NCI-H1417 treated with DMSO at 0.1 percent for 48 hours (cell line): ENCODE measurements around the gene CDS2.

Experiments used
- DNase-seq: peaks from one replicate; lab custom pipeline; 2025; lab: John Stamatoyannopoulos, UW

Gene CDS2

DNA sequence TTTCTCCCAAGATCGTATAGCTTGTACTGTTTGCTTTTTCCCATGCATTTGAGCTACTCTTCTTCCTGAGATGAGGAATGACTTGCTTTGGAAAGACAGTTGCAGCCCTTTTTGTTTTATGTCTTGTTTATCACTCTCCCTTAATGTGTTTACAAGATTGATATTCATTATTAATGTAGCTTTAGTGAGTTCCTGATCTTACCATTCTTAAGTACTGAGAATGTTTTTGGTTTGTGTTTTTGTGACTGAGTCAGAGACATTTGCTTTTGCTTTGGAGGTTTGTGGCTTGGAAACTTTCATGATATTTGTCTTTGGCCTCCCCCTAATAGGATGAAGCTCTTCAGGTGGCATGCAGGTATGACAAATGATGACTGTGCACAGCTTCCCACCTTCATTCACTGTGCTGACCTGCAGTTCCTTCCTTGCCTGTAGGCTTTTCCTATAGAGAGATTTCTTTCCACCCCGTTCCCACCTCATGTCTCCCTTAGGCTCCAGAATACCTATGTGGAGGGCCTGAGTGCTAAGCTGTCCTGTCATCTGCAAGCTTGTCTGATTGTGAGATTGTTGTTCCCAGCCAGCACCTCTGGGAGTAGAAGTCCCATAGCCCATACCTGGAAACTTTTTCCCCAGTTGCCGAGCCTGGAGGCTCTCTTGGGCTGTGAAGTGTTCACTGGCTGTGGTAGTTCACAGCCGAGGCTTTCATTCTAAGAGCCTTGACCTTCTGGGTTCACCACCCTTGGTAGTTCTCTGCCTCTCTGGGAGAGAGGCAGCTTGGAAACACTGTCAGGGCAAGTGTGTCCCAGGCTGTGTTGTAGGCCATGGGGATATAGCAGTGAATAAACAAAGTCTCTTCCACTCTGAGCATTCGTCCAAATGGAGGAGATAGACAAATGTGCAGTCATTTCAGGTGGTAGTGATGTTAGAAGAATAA, 27.1 kb downstream of the CDS2 start:
- no peak for DNase-seq

DNA sequence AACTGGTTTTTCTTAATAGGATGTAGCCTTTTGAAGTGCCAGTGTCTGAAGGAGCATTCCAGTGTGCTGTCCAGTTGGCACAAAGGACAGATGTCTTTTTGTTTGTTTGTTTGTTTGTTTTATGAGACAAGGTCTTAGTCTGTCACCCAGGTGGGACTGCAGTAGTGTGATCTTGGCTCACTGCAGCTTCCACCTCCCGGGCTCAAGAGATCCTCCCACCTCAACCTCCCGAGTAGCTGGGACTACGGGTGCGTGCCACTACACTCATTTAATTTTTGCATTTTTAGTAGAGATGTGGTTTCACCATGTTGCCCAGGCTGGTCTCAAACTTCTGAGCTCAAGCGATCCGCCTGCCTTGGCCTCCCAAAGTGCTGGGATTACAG, 27.7 kb downstream of the CDS2 start:
- DNase-seq = no peak

DNA sequence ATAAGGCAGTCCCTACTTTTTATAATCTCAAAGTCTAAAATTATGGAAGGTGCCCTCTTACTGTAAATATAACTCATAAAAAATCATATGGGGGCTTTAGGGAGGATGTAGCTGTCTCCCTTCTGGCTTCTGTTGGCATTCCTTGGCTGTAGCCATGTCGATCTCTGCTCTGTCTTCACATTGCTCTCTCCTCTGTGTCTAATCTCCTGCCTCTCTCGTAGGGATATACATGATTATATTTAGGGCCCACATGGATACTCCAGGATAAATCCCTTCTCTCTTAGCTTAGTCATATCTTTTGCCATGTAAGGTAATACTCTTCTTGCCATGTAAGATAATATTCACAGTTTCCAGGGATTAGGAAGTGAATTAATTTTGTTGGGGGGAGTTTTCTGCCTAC, 28.6 kb downstream of the CDS2 start:
- DNase-seq = no peak

DNA sequence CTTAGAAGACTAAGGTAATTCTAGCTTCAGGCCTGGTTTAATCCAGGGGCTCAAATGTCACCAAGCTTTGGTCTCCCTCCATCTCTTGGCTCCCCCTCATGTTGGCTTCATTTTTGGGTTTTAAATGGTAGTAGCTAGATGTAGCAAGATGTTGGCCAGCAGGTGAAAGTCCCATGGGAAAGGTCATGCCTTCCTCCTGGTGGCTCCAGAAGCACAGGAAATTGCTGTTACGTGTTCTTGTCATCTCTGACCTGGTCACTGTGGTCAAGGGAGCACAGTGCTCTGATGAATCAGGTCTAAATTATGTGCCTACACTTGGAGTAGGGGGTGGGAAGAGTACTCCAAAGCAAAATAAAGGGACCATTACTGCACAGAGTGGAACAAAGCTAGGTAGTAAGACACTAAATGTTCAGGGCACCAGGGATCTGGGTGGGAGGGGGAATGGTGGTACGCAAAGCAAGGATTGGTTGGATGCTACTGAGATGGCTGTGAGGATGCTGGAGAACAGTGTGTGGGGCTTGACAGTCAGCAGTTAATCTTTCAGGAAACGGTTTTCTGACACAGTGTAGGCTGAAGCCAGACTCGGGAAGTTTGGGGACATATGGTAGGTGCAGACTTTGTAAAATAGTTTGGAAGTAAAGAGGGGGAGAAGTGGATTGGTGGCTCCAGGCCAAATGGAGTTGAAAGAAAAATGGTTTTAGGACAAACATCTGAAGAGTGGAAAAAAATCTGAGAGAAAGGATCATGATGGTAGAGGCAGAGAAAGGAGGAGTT, 30.1 kb downstream of the CDS2 start:
- no peak for DNase-seq

DNA sequence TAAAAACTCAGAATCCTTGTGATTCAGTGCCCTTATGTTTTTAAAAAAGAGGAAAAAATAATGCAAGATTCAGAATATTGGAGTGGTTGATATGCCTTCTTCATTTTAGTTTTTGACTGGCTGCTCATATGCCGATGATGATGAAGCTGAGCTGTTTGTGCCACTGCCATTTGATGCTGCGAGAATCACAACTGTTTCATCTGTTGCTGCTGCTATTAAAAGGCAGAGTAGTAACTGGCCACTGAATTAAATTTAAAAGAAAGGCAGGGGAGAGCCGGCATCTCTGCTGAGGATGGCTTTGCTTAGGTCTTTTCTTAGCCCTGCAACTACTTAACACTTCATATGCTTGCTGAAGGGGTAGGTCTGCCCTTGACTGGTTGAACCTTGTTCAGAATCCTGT, 33.1 kb downstream of the CDS2 start:
- no peak for DNase-seq

DNA sequence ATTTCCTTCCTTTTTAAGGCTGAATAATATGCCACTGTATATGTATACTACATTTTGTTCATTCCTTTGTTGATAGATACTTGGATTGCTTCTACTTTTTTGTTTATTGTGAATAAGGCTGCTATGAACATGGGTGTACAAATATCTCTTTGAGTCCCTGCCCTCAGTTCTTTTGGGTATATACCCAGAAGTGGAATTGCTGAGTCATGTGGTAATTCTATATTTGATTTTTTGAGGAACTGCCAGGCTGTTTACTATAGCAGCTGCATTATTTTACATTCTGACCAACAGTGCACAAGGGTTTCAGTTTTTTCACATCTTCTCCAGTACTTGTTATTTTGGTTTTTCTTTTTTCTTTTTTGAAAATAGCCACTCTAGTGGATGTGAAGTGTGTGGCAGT, 34.1 kb downstream of the CDS2 start:
- DNase-seq = no peak

DNA sequence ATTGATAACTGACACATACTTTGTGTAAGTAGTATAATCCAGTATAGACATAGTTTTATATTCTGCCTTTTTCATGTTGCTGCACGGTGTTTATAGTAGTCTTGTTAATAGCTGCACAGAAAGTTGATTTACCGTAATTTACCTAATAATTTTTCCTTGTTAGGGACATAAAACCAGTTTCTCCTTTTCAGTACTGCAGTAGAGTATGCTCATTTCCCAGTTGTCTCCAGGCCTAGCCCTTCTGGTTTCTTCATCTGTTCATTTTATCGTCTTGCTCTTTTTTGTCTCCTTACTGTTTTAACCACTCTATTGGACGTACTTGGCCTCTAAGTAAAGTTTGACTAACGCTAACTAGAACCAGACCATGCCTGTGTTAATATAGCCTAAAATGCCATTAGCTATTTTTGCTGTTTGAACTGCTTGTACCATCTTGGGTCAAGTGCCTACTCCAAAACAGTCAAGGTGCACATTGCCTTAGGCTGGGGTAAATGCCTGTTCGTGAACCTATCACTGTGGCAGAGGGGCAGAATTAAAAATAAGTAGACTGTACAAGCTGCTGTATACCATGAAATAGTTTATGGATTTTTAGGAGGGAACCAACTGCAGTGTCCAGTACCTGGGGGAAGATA, 34.8 kb downstream of the CDS2 start:
- DNase-seq = no peak

DNA sequence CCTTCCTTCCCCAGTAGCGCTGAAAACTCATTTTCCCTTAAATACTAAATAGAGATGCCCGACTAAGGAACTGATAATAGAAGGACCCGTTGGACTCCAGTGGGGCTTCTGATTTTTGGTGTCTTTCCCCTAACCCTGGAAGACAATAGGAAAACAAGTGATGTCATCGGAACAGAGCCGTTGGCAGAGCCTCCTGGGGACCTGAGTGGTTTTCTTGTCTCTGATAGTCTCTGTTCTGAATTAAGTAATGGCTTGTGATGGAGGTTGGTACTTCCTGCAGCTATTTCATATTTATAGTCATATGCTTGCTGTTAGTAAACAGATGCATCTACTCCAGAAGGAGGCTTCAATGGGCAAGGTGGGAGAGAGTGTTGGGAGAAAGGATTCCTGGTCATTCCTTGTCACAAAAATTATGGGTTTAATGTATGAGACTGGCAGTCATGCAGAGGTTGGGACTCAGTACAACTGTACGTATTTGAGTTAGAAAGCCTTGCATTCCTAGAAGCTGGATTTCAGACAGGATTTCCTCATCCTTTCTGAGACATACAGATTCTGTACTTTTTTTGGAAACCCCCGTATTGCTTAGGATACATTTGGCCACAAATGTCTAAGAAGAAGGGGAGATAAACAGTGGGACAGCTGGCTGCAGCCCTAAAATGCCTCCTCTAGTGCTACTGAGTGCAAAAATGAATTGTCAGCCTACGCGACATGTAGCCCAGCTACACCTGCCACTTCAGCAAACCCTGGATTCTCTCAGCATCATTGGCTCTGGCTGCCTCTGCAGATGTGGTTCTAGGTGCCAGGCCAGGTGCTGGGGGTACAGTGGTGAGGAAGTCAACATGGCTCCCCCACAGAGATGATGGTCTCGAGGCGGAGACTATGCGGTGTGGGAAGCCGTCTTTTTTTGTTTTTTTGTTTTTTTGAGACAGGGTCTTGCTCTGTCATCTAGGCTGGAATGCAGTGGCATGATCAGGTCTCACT, 38.1 kb downstream of the CDS2 start:
- no peak for DNase-seq

DNA sequence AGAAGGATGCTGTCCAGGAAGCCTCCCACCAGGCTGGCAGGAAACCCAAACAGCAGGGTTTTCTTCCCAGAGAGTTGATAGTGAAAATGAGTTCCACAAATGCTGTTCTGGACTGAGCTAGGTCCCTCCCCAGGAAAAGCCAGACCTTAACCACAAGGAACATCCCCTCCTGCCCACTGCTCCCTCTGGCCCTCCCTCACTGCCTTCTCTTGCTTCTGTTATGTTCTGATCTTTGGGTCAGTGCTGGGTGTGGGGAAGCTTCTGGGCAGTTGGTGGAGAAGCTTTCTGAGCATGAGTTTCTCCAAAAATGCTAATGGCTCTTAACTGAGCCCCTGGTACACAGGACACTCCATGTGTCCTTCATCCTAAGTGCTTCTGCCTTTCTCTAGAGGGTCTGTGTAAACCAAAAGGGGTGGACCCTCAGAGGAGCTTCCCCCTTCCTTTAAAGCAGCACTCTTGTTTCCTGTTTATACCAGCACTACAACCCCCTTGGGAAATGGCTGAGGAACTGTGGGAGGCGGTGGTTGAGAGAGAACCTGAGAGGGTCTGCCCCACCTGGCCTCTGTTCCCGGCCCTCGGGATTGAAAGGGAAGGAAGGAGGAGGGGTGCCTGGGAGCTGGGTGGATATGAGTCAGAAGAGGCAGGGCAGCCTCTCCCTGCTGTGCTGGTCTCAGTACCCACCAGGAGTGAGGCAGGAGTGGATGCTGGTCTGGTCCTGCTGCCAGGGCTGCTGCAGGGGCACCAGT, 42.0 kb downstream of the CDS2 start:
- peak; percentile 23 for DNase-seq

DNA sequence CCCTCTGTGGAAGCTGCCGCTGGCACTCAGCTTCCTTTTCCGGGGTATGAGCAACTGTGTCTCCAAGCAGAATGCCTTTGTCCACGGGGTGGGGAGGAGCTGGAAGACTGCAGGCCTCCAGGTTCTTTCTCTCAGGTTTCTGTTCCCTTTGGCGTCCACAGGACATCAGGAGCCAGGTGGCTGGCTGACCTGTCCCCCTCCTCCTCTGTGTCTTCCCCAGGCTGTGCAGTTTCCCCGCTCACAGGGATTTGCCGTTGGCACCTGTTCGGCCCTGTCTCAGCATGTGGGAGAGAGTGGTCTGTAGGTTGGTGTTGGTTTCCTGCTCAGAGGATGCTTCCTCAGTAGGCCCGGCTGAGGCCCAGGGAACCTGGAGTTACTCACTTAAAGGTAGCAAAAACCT, 43.5 kb downstream of the CDS2 start:
- peak; percentile 27 for DNase-seq

DNA sequence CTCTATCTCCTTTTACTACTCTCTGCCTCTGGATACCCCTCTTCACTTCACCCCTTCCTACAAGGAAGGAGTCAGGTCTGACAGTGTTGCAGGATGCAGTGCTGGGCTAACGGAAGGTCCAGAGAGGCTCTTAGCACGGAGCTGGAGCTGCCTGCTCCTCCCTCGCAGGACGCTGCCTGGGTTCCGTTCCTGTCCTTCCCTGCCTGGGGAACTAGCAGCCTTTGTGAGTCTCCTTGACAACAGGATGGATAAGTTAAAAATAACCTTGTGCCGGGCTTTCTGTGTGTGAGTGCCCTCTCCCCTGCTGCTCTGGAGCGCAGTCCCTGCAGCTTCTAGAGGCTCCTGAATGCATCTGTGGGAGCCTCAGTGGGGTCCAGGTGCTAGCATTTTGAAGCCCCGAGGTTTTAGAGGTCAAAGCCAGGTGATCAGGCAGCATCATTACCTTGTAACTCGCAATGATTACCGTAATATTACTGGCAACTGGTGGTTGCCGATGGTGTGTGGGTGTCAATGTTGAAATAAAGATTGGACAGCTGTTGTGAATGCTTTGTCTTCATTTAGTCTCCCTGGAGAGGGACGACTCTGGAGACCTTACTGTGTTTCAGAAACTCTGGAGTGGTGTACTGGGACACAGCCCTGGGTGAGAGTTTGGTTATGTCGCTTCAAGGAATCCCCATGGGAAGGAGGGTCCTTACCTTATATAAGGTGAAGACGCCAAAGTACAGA, 44.4 kb downstream of the CDS2 start:
- peak; percentile 79 for DNase-seq

DNA sequence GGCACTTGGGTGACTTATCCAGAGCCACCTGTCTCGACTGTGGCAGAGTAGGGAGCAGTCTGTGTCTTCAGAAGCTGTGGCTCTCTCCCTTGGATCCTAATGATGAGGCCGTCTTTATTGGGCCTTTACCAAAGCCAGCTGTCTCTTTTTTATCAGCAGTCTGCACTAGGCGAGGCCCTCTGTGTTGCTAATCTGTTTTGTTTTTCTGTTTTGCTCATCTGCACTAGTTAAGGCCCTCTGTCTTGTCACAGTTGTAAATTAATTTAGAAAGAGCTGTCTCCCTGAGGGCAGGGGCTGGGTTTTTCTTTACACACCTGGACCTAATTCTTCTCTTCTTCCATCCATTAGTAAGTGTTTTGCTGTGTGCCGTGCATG, 45.0 kb downstream of the CDS2 start:
- no peak for DNase-seq

DNA sequence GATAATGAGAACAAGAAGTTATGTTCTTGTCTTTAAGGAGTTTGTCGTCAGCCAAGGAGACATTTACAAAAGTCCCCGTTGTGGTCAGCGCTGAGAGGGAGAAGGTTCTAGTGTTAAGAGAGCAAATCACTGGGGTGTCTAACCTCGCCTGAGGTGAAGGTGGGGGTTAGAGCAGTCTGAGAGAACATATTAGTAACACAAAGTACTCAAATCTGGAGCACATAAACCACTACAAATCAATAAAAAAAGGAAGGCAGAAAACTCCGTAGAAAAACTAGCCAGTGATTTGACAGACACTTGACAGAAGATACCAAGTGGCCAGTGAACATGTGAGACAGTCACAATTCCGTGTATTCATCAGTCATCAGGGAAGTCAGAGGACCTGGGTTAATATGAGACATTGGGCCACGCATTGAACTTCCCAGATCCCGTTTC, 45.4 kb downstream of the CDS2 start:
- no peak for DNase-seq

DNA sequence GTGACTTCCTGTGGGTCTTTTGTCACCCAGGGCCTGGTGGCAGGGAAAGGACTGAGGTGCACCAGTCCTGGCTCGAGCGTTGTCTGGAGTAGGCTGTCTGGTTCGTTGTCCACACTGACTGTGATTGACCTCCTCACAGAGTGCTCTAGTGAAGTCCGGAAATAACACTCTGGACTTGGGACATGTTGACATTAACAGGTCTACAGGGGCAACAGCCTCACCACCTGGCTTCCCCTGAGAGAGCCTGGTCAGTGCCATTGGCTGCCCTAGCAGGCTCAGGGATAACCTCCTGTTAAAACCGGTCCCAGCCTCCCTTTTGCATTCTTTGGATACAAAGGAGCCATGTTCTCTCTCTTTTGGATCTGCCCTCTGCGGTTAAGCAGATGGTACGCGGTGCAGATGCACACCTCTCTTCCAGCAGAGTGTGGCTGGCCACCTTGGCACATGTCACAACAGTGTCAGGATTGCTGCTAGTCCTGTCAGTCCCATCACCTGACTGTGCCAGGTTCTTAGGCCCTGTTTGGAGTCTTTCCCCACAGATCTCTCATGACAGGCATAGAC, 46.2 kb downstream of the CDS2 start:
- DNase-seq = no peak

DNA sequence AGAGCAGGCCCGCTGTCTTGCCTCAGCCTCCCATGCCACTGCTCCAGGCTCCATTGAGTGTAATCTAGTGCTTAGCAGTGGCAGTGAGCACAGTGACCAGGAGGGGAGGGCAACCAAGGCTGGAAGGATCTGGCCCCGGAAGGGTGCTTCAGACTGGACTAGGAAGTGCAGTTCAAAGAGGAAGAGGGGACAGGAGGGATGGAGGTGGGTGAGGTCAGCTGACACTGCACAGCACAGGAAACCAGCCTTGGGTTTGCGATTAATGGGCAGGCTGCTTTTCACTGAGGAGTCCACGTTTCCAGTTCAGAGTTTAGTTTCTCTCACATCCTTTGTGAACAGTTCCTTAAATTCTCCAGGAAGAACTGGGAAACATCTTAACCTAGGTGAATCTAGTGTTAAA, 46.9 kb downstream of the CDS2 start:
- no peak for DNase-seq

DNA sequence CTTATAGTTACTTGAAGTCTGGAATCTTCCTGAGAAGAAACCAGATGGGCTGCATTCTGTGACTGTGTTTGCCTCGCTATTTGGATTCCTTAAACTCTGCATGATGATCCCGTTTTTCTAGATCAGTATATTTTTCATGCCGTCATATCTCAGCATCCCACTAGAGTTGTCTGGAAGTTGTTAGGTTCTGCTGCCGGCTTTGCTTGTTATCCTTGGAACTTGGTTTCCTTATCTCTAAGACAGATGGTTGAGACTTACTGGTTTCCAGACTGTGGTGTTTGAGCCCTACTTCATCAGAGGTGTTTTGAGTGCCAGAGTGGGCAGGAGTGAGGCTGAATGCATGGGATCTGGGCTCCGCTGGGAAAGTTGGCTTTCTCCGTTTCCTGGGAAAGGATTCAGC, 50.3 kb downstream of the CDS2 start:
- no peak for DNase-seq

DNA sequence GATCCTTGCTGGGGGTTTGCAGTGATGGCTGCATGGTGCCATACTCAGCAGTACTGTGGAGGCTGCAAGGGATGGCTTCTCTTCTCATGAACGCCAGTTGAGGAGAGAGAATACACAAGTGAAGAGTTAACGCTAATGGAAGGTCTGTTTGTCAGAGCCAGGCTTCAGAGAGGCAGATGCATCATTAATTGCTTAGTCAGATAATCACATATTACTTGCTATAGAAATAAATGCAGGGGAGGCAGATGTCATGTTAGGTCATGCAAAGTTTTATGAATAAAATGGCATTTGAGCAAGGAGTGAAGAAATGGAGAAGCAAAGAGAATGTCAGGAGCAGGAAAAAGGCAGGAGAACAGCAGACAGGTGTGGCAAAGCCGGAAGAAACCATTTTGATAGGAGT, 51.2 kb downstream of the CDS2 start:
- no peak for DNase-seq

DNA sequence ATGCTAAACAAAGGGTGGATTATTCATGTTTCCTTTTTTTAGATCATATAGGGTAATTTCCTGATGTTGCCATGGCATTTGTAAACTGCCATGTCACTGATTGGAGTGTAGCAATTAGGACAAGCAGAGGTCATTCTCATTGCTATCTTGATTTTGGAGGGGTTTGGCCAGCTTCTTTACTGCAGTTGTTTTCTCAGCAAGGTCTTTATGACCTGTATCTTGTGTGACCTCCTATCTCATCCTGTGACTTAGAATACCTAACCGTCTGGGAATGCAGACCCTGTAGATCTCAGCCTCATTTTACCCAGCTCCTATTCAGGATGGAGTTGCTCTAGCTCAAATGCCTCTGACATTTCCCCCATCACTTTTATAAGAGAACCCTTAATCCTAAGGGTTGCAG, 53.6 kb downstream of the CDS2 start:
- no peak for DNase-seq

DNA sequence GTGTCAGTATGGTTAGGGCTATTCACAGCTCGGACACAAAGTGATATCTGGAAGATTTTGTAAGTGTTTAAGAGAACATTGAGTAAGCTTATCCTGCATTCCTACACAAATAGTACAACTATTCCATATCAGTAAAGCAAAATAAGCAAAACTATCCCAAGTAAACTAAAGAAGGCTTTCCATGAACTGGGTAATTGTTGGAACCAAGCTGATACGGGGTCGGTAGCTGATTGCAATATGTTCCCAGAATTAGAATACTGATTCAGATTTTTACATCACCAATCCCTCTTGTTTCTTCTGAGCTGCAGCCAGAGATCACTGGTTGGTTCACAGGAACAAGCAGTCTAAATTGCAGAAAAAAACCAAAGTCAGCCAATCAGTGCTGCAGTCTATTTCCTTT, 54.1 kb downstream of the CDS2 start:
- DNase-seq = no peak

DNA sequence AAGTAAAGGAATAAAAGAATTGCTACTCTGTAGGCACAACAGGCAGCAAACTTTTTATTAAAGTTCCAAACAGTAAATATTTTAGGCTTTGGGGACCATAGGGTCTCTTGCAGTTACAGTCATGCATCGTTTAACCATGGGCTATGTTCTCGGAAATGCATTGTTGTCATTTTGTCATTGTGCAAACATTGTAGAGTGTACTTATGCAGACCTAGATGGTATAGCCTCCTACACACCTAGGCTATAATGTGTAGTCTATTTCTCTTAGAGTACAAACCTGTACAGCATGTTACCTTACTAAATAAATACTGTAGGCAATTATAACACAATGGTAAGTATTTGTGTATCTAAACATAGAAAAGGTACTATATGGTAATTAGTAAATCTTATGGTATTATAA, 54.7 kb downstream of the CDS2 start:
- DNase-seq = peak; percentile 16
